GM23338 (cell line): ENCODE measurements around the gene CACNA1S. TPM values are rescaled to one million over a fixed set of nuclear protein-coding genes. Genes with fewer than 3 reads are reported as not detected.

Experiments
- ATAC-seq: fragments of 200-7000 bp; cut with Tn5 transposase; 3 replicates; pipeline ENCODE4 v1.9.1; 2020
- DNase-seq: peaks from one replicate; pipeline ENCODE4 v3.0.0-alpha.2; 2015; ENCODE audit warnings: low spot score
- H2AFZ ChIP-seq: fragments of 200-600 bp; sonication (generic); 2 replicates; pipeline ENCODE4 v1.8.0; 2016; ENCODE audit warnings: antibody characterized with exemption, mild to moderate bottlenecking, moderate library complexity
- H3F3A ChIP-seq: fragments of 200-600 bp; sonication (generic); replicated peaks from 2 replicates; pipeline ENCODE4 v1.8.0; 2017; ENCODE audit warnings: antibody characterized with exemption, mixed run types, low read depth
- H3K27ac ChIP-seq: fragments of 200-600 bp; sonication (generic); 2 replicates; pipeline ENCODE4 v1.6.1; 2016; ENCODE audit warnings: low read depth
- H3K27me3 ChIP-seq: fragments of 200-600 bp; sonication (generic); 2 replicates; pipeline ENCODE4 v1.8.0; 2016; ENCODE audit warnings: mild to moderate bottlenecking, mixed run types, moderate library complexity; ENCODE audit not compliant: insufficient read depth
- H3K36me3 ChIP-seq: fragments of 200-600 bp; sonication (generic); 2 replicates; pipeline ENCODE4 v1.8.0; 2016; ENCODE audit warnings: mild to moderate bottlenecking; ENCODE audit not compliant: insufficient read depth
- H3K4me1 ChIP-seq: fragments of 200-600 bp; sonication (generic); 2 replicates; pipeline ENCODE4 v1.8.0; 2016; ENCODE audit warnings: mild to moderate bottlenecking, moderate library complexity; ENCODE audit not compliant: insufficient read depth
- H3K4me2 ChIP-seq: fragments of 200-600 bp; sonication (generic); 2 replicates; pipeline ENCODE4 v1.7.1; 2017; ENCODE audit warnings: mixed run types
- H3K4me3 ChIP-seq: fragments of 200-600 bp; sonication (generic); 2 replicates; pipeline ENCODE4 v1.6.1; 2016; ENCODE audit warnings: mixed run types
- H3K79me2 ChIP-seq: fragments of 200-600 bp; sonication (generic); replicated peaks from 2 replicates; pipeline ENCODE4 v1.8.0; 2017; ENCODE audit warnings: mild to moderate bottlenecking; ENCODE audit not compliant: insufficient read depth
- H3K9me2 ChIP-seq: fragments of 200-600 bp; sonication (generic); 2 replicates; pipeline ENCODE4 v1.8.0; 2017; ENCODE audit not compliant: insufficient read depth
- H4K20me1 ChIP-seq: fragments of 200-600 bp; sonication (generic); replicated peaks from 2 replicates; pipeline ENCODE4 v1.8.0; 2017; ENCODE audit warnings: mild to moderate bottlenecking; ENCODE audit not compliant: insufficient read depth
- H3K27ac Mint-ChIP-seq: 2 replicates; pipeline ENCODE4 v1.8.0; 2020; ENCODE audit warnings: inconsistent platforms, mild to moderate bottlenecking, moderate library complexity, mixed read lengths
- H3K27me3 Mint-ChIP-seq: 3 replicates; pipeline ENCODE4 v1.8.0; 2022; ENCODE audit warnings: low read depth, mild to moderate bottlenecking, moderate library complexity, mixed read lengths, inconsistent platforms; ENCODE audit not compliant: insufficient read depth, poor library complexity
- H3K36me3 Mint-ChIP-seq: 3 replicates; pipeline ENCODE4 v1.8.0; 2021; ENCODE audit warnings: low read depth, mild to moderate bottlenecking, inconsistent platforms, moderate library complexity, mixed read lengths
- H3K4me1 Mint-ChIP-seq: 3 replicates; pipeline ENCODE4 v1.8.0; 2020; ENCODE audit warnings: mild to moderate bottlenecking, inconsistent platforms, mixed read lengths
- H3K4me3 Mint-ChIP-seq: 3 replicates; pipeline ENCODE4 v1.8.0; 2021; ENCODE audit warnings: moderate library complexity, mild to moderate bottlenecking, inconsistent platforms, mixed read lengths
- H3K9me3 Mint-ChIP-seq: 3 replicates; pipeline ENCODE4 v1.8.0; 2020; ENCODE audit warnings: moderate library complexity, mild to moderate bottlenecking, inconsistent platforms, mixed read lengths
- CREB1 ChIP-seq: fragments of 250-450 bp; sonication (Bioruptor Pico); IDR thresholded peaks from 2 replicates; pipeline ENCODE4 v1.5.0; 2020; ENCODE audit warnings: low read depth, mild to moderate bottlenecking, moderate library complexity
- CTCF ChIP-seq, 2 experiments: fragments of 200-600 bp in 1 of 2; sonication (generic) in 1 of 2; conservative IDR thresholded peaks; 2 replicates each; pipeline versions ENCODE4 v1.5.1 to v1.6.1; 2016 to 2017; ENCODE audit warnings: antibody characterized with exemption in 2 of 2, low read depth in 2 of 2, mild to moderate bottlenecking in 2 of 2, moderate library complexity in 1 of 2
- JUNB ChIP-seq: IDR thresholded peaks from one replicate; pipeline ENCODE4 v1.6.1; 2016; ENCODE audit warnings: antibody characterized with exemption; ENCODE audit not compliant: unreplicated experiment
- POLR2AphosphoS5 ChIP-seq: IDR thresholded peaks from 2 replicates; pipeline ENCODE4 v1.6.1; 2016; ENCODE audit warnings: antibody characterized with exemption, low read depth
- STAT1 ChIP-seq: IDR thresholded peaks from one replicate; pipeline ENCODE4 v1.6.1; 2016; ENCODE audit warnings: antibody characterized with exemption; ENCODE audit not compliant: unreplicated experiment
- ZNF114 ChIP-seq: fragments of 250-450 bp; sonication (Bioruptor Pico); IDR thresholded peaks from 2 replicates; pipeline ENCODE4 v1.5.0; 2020; ENCODE audit warnings: mild to moderate bottlenecking, moderate library complexity
- ZNF462 ChIP-seq: fragments of 250-450 bp; sonication (Bioruptor Pico); IDR thresholded peaks from 2 replicates; pipeline ENCODE4 v1.5.0; 2020; ENCODE audit warnings: mild to moderate bottlenecking, moderate library complexity
- polyA plus RNA-seq: library from polyadenylated mRNA; unstranded; fragments of >200 nt; fragmentation: Nextera tagmentation; extraction: Ambion mirVana; gene quantifications from 2 replicates; pipeline ENCODE4 v1.2.1, GENCODE V29; 2016
- total RNA-seq: library from RNA; depleted of rRNA; stranded (reverse); fragments of >200 nt; shearing (Covaris generic); gene quantifications from 2 replicates; pipeline ENCODE4 v1.2.3, GENCODE V29; 2014
- TF ChIP-seq, protein P1 (sequence below): IDR thresholded peaks from one replicate; pipeline ENCODE4 v1.6.1; 2018; ENCODE audit warnings: antibody characterized with exemption; ENCODE audit not compliant: unreplicated experiment

CACNA1S gene
- total and polyA plus RNA-seq, 2 experiments from 2014 or later = 0.03 TPM; not detected in 1

- no peak for TF ChIP-seq ZNF462 (CRISPR knock-in tag)
- no peak for TF ChIP-seq JUNB
- TF ChIP-seq CTCF (conservative IDR thresholded peaks at IDR 0.05; ENCODE audit: low read depth in 2 of 2) = no peak
- no peak for TF ChIP-seq POLR2AphosphoS5
Measured at GRCh38 chr1:201074018-201074417, 38.2 kb downstream of the CACNA1S start (continued).

DNA sequence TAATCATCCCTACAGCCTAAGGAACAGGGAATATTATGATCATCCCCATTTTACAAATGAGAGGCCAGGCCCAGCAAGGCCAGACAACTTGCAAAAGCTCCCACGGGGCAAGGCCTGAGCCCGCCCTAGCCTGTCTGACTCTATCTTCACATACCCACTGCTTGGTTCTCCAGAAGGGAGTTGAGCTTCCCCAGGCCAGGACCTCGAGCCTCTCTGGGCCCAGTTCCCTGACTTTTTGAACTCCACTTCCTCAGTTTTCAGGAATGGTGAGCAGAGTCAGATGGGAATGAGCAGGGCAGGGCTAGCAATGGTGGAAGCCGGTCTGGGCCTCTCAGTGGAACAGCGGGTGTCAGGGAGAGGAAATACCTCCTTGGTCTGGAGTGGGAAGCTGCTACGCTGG lies 39.3 kb downstream of the CACNA1S start:
- no peak overlapping the region for H3K27ac Mint-ChIP-seq
- no peak for DNase-seq
- no peaks in the 10 kb centered on the region for H3K36me3 Mint-ChIP-seq
- TF ChIP-seq STAT1 (no peak), CREB1 (CRISPR knock-in tag) (no peak), CTCF (conservative IDR thresholded peaks at IDR 0.05; ENCODE audit: low read depth in 2 of 2) (no peak), ZNF114 (CRISPR knock-in tag) (no peak), POLR2AphosphoS5 (no peak)
- TF ChIP-seq, protein P1, sequence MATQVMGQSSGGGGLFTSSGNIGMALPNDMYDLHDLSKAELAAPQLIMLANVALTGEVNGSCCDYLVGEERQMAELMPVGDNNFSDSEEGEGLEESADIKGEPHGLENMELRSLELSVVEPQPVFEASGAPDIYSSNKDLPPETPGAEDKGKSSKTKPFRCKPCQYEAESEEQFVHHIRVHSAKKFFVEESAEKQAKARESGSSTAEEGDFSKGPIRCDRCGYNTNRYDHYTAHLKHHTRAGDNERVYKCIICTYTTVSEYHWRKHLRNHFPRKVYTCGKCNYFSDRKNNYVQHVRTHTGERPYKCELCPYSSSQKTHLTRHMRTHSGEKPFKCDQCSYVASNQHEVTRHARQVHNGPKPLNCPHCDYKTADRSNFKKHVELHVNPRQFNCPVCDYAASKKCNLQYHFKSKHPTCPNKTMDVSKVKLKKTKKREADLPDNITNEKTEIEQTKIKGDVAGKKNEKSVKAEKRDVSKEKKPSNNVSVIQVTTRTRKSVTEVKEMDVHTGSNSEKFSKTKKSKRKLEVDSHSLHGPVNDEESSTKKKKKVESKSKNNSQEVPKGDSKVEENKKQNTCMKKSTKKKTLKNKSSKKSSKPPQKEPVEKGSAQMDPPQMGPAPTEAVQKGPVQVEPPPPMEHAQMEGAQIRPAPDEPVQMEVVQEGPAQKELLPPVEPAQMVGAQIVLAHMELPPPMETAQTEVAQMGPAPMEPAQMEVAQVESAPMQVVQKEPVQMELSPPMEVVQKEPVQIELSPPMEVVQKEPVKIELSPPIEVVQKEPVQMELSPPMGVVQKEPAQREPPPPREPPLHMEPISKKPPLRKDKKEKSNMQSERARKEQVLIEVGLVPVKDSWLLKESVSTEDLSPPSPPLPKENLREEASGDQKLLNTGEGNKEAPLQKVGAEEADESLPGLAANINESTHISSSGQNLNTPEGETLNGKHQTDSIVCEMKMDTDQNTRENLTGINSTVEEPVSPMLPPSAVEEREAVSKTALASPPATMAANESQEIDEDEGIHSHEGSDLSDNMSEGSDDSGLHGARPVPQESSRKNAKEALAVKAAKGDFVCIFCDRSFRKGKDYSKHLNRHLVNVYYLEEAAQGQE = no peak

More for the DNA sequence above, 39.3 kb downstream of the CACNA1S start:
- H3K4me1 Mint-ChIP-seq = peaks cover 5% of the 10 kb centered on the region; the same call in 2 of the 3 replicates
- no peak overlapping the region for H3K27ac ChIP-seq
- no peak overlapping the region for H2AFZ ChIP-seq
- no peak overlapping the region for H3K4me2 ChIP-seq
- no peaks in the 10 kb centered on the region for H3K79me2 ChIP-seq
- no peaks in the 10 kb centered on the region for H3F3A ChIP-seq
- H3K9me3 Mint-ChIP-seq = no peaks in the 10 kb centered on the region
- no peaks in the 10 kb centered on the region for H3K4me1 ChIP-seq
- no peaks in the 10 kb centered on the region for H3K9me2 ChIP-seq
- peaks cover 7% of the 10 kb centered on the region for H3K27me3 Mint-ChIP-seq
- no peak overlapping the region for H3K4me3 Mint-ChIP-seq
- H3K4me3 ChIP-seq = no peak overlapping the region
- no peaks in the 10 kb centered on the region for H3K36me3 ChIP-seq
- no peaks in the 10 kb centered on the region for H3K27me3 ChIP-seq
- ATAC-seq = no peak
- H4K20me1 ChIP-seq = no peaks in the 10 kb centered on the region
